ENCODE data around the gene NHLRC1.

DNA sequence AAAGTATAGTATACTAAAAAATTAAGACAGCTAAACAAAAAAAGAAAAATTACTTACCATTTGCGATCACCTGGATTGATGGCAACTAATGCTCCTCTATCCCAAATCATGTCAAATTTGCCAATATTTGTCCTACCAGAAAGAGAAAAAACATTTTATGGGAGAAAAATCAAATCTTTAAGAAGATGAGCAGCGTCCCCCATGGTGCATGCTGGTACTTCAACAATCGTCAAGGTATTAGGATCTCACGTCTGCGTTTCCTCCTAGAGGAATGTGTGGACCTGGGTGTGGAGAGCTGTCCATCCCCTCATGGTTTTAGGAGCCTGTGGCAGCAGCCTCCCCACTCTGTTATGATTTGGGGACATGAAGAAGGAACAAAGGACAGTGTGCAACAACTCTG lies 16.4 kb upstream of the NHLRC1 start:
- TF ChIP-seq ELF1 (IDR thresholded peaks at IDR 0.05) (no peak), SMC3 (IDR thresholded peaks at IDR 0.05; ENCODE audit: low read depth, low read length) (no peak), POLR2AphosphoS5 (IDR thresholded peaks at IDR 0.05; ENCODE audit: low read depth, low read length) (no peak), IRF3 (IDR thresholded peaks at IDR 0.05; ENCODE audit: low read depth, low read length) (no peak), EP300 (IDR thresholded peaks at IDR 0.05; ENCODE audit: borderline replicate concordance in 1 of 2, low read depth in 1 of 2, low read length in 1 of 2) (no peak), REST (IDR thresholded peaks at IDR 0.05; ENCODE audit: low read depth, low read length) (no peak), NRF1 (IDR thresholded peaks at IDR 0.05; ENCODE audit: low read depth, low read length) (no peak), EZH2phosphoT487 (IDR thresholded peaks at IDR 0.05; ENCODE audit: borderline replicate concordance, low read depth) (no peak), RAD21 (IDR thresholded peaks at IDR 0.05; ENCODE audit: low read length) (no peak), SIN3A (IDR thresholded peaks at IDR 0.05; ENCODE audit: borderline replicate concordance, low read depth, low read length) (no peak), FOSL2 (IDR thresholded peaks at IDR 0.05; ENCODE audit: borderline replicate concordance, low read depth) (no peak)
- TF ChIP-seq, protein P1, sequence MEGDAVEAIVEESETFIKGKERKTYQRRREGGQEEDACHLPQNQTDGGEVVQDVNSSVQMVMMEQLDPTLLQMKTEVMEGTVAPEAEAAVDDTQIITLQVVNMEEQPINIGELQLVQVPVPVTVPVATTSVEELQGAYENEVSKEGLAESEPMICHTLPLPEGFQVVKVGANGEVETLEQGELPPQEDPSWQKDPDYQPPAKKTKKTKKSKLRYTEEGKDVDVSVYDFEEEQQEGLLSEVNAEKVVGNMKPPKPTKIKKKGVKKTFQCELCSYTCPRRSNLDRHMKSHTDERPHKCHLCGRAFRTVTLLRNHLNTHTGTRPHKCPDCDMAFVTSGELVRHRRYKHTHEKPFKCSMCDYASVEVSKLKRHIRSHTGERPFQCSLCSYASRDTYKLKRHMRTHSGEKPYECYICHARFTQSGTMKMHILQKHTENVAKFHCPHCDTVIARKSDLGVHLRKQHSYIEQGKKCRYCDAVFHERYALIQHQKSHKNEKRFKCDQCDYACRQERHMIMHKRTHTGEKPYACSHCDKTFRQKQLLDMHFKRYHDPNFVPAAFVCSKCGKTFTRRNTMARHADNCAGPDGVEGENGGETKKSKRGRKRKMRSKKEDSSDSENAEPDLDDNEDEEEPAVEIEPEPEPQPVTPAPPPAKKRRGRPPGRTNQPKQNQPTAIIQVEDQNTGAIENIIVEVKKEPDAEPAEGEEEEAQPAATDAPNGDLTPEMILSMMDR (IDR thresholded peaks at IDR 0.05), result no peak; the same call in 1 of the 2 replicates
- TF ChIP-seq, protein P2, sequence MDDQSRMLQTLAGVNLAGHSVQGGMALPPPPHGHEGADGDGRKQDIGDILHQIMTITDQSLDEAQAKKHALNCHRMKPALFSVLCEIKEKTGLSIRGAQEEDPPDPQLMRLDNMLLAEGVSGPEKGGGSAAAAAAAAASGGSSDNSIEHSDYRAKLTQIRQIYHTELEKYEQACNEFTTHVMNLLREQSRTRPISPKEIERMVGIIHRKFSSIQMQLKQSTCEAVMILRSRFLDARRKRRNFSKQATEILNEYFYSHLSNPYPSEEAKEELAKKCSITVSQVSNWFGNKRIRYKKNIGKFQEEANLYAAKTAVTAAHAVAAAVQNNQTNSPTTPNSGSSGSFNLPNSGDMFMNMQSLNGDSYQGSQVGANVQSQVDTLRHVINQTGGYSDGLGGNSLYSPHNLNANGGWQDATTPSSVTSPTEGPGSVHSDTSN (IDR thresholded peaks at IDR 0.05), result no peak
- TF ChIP-seq, protein P3, sequence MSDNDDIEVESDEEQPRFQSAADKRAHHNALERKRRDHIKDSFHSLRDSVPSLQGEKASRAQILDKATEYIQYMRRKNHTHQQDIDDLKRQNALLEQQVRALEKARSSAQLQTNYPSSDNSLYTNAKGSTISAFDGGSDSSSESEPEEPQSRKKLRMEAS (IDR thresholded peaks at IDR 0.05; ENCODE audit: low read depth), result no peak

All from SK-N-SH (cell line).